PFSK-1 (cell line): ENCODE measurements around the gene C5orf52.

ENCODE experiments used
- FOXP2 ChIP-seq: optimal IDR thresholded peaks from 2 replicates; pipeline ENCODE3; 2011; ENCODE audit warnings: borderline replicate concordance, control low read depth, inconsistent platforms; ENCODE audit not compliant: insufficient read depth; ENCODE audit errors: extremely low read length, extremely low read depth
- POLR2AphosphoS5 ChIP-seq: IDR thresholded peaks from 2 replicates; pipeline ENCODE4 v1.6.1; 2012; ENCODE audit warnings: low read depth, mild to moderate bottlenecking, control low read depth, low read length, moderate library complexity
- SIN3A ChIP-seq: IDR thresholded peaks from 2 replicates; pipeline ENCODE4 v1.6.1; 2012; ENCODE audit warnings: mild to moderate bottlenecking, low read length, moderate library complexity, borderline replicate concordance; ENCODE audit not compliant: insufficient read depth
- TAF1 ChIP-seq: IDR thresholded peaks from 2 replicates; pipeline ENCODE4 v1.6.1; 2012; ENCODE audit warnings: low read length, control low read depth, borderline replicate concordance; ENCODE audit not compliant: insufficient read depth
- TF ChIP-seq, protein P1 (sequence below), 2 experiments: IDR thresholded peaks; 2 replicates each; pipeline versions ENCODE4 v1.6.1 to v1.8.0; 2011 to 2012; ENCODE audit warnings: low read depth in 2 of 2, low read length in 2 of 2, control low read depth in 1 of 2, inconsistent platforms in 1 of 2, mild to moderate bottlenecking in 1 of 2, moderate library complexity in 1 of 2; ENCODE audit not compliant: insufficient read depth in 1 of 2

The C5orf52 gene

DNA sequence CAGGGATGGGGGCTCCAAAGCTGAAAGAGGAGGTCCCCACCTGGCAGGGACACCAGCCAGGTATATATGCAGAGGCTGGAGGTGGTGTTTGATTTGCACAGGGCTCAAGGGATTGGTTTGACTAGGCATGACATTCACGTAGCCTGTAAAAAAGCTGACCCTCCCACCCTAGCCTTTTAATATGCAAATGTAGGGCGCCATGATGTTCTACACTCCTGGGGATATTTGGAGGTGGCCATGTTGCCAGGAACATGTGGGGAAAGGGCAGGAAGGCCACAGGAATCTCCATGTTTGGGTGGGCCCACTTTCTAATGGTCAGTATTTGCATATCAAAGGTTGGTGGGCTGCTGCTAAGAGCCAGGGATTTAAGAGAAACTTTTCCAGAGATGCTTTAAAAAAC, 47.9 kb downstream of the C5orf52 start:
- TF ChIP-seq TAF1 (no peak), SIN3A (no peak), FOXP2 (no peak), POLR2AphosphoS5 (no peak)
- TF ChIP-seq, protein P1, sequence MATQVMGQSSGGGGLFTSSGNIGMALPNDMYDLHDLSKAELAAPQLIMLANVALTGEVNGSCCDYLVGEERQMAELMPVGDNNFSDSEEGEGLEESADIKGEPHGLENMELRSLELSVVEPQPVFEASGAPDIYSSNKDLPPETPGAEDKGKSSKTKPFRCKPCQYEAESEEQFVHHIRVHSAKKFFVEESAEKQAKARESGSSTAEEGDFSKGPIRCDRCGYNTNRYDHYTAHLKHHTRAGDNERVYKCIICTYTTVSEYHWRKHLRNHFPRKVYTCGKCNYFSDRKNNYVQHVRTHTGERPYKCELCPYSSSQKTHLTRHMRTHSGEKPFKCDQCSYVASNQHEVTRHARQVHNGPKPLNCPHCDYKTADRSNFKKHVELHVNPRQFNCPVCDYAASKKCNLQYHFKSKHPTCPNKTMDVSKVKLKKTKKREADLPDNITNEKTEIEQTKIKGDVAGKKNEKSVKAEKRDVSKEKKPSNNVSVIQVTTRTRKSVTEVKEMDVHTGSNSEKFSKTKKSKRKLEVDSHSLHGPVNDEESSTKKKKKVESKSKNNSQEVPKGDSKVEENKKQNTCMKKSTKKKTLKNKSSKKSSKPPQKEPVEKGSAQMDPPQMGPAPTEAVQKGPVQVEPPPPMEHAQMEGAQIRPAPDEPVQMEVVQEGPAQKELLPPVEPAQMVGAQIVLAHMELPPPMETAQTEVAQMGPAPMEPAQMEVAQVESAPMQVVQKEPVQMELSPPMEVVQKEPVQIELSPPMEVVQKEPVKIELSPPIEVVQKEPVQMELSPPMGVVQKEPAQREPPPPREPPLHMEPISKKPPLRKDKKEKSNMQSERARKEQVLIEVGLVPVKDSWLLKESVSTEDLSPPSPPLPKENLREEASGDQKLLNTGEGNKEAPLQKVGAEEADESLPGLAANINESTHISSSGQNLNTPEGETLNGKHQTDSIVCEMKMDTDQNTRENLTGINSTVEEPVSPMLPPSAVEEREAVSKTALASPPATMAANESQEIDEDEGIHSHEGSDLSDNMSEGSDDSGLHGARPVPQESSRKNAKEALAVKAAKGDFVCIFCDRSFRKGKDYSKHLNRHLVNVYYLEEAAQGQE (IDR thresholded peaks at IDR 0.05; ENCODE audit: insufficient read depth in 1 of 2, low read depth in 2 of 2, low read length in 2 of 2), result no peak

DNA sequence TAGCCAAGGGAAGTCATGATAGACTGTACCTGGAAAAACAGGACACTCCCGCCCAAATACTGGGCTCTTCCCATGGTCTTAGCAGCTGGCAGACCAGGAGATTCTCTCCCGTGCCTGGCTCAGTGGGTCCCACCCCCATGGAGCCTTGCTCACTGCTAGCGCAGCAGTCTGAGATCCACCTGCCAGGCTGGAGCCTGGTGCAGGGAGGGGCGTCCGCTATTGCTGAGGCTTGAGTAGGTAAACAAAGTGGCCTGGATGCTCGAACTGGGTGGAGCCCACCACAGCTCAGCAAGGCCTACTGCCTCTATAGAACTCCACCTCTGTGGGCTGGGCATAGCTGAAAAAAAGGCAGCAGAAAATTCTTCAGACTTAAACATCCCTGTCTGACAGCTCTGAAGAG, 49.8 kb downstream of the C5orf52 start:
- TF ChIP-seq POLR2AphosphoS5, result no peak
- TF ChIP-seq TAF1, result no peak
- TF ChIP-seq, protein P1 (IDR thresholded peaks at IDR 0.05; ENCODE audit: insufficient read depth in 1 of 2, low read depth in 2 of 2, low read length in 2 of 2), result no peak
- TF ChIP-seq SIN3A, result no peak
- TF ChIP-seq FOXP2, result no peak
